ENCODE data around the gene HEATR3. TPM values are rescaled to one million over a fixed set of nuclear protein-coding genes. Genes with fewer than 3 reads are reported as not detected.

The HEATR3 gene
- total and polyA plus RNA-seq, 2 of the 13 experiments (the other 11 are each of a cell fraction or from before 2014, with no cell fraction given): 22.4 to 52.4 TPM

GRCh38 chr16:50024684-50025536, 40.9 kb upstream of the HEATR3 start, which contains the start of gene CNEP1R1:
Gene CNEP1R1 (plus strand): TSS chr16:50025225. CDS start chr16:50025316, 91 bp downstream.
- DNase-seq (ENCODE audit: low spot score) (peak; percentile 97), FAIRE-seq (peak; percentile 87), ATAC-seq (peak; percentile 97)
- POLR2A ChIA-PET: interaction anchor here (0.6 to 2.6 kb wide), 13 partner anchors 8 to 189 kb away, joined by 3 to 24 read pairs (median 5); partner anchors contain the start of gene HEATR3
- peak within 1 kb of the TSS; percentile 80 for H3K9ac ChIP-seq (ENCODE audit: insufficient read depth, low read depth, low read length)
- peak within 1 kb of the TSS; percentile 77 for H3K4me2 ChIP-seq (ENCODE audit: low read depth, low read length)
- H3K36me3 ChIP-seq (replicated peaks in 1 of 2; ENCODE audit: control insufficient read depth in 1 of 2, insufficient read depth in 2 of 2, low read length in 2 of 2): peaks cover 0 to 10% of the 10 kb centered on the region in 2 experiments; a peak in 3 of 5 replicates
- in situ Hi-C loops (cut with HindIII; ENCODE audit: extremely low pct_ligation_motif_present, low pct_unique_long_range_greater_than_20kb): loop anchor here (5.0 to 25.0 kb wide), 2 partner anchors 182 to 337 kb away; partner anchors contain the start of gene BRD7
- H3K27me3 ChIP-seq (ENCODE audit: control insufficient read depth in 1 of 2, insufficient read depth in 2 of 2, low read length in 2 of 2): no peaks in the 10 kb centered on the region; a peak in 2 of 5 replicates
- BruUV-seq (replicated peaks): no TSS peak
- H3K27ac ChIP-seq (ENCODE audit: extremely low read length, insufficient read depth, low read length): peak within 1 kb of the TSS; percentile 56
- H2AFZ ChIP-seq (ENCODE audit: low read length): peak within 1 kb of the TSS; percentile 44
- intact Hi-C loops (cut with micrococcal nuclease; ENCODE audit: unreplicated experiment): loop anchor here (1.0 to 10.0 kb wide), 5 partner anchors 10 to 330 kb away; no protein-coding TSS in a partner anchor
- peaks cover 25% of the 10 kb centered on the region for H3K79me2 ChIP-seq (ENCODE audit: insufficient read depth, low read length)
- no peaks in the 10 kb centered on the region for H4K20me1 ChIP-seq (ENCODE audit: insufficient read depth, low read length)
- no peaks in the 10 kb centered on the region for H3K9me3 ChIP-seq (ENCODE audit: low read length)
- H3K4me3 ChIP-seq (replicated peaks in 1 of 3; ENCODE audit: insufficient read depth in 1 of 3, low read depth in 2 of 3, low read length in 3 of 3): peak within 1 kb of the TSS; percentile 71 to 96 (median 85)
- CTCF ChIA-PET (ENCODE audit: low intra/inter-chr PET ratio, low total read pairs): interaction anchor here (1.5 to 2.3 kb wide), 3 partner anchors 42 to 189 kb away, joined by 7 to 11 read pairs (median 8); partner anchors contain the start of gene HEATR3
- peaks cover 44% of the 10 kb centered on the region for H3K4me1 ChIP-seq (ENCODE audit: insufficient read depth, low read length)
- WGBS (ENCODE audit: low lambda C conversion rate): 4% methylated on average over 41 of the region's 65 CpGs
- TF ChIP-seq ESRRA (CRISPR knock-in tag; IDR thresholded peaks at IDR 0.05; ENCODE audit: low read depth) (peak; percentile 91), ZNF598 (CRISPR knock-in tag; IDR thresholded peaks at IDR 0.05; ENCODE audit: borderline replicate concordance) (no peak; the same call in 1 of the 2 replicates), DNMT1 (CRISPR knock-in tag; IDR thresholded peaks at IDR 0.05) (peak; percentile 87; the same call in 1 of the 2 replicates), MEIS1 (CRISPR knock-in tag; IDR thresholded peaks at IDR 0.05; ENCODE audit: borderline replicate concordance) (no peak), ELF3 (CRISPR knock-in tag; IDR thresholded peaks at IDR 0.05) (peak; percentile 76), NR2F6 (IDR thresholded peaks at IDR 0.05) (peak; percentile 34), NR2F6 (CRISPR knock-in tag; IDR thresholded peaks at IDR 0.05) (peak; percentile 71), MIER2 (CRISPR knock-in tag; IDR thresholded peaks at IDR 0.05) (no peak; the same call in 1 of the 2 replicates), ATF6 (CRISPR knock-in tag; conservative IDR thresholded peaks at IDR 0.05) (no peak; the same call in 1 of the 2 replicates), IRF2 (CRISPR knock-in tag; IDR thresholded peaks at IDR 0.05) (peak; percentile 94), NFATC3 (CRISPR knock-in tag; IDR thresholded peaks at IDR 0.05) (no peak), SRSF4 (IDR thresholded peaks at IDR 0.05; ENCODE audit: low read depth, low read length, poor library complexity, severe bottlenecking) (no peak), PAWR (CRISPR knock-in tag; IDR thresholded peaks at IDR 0.05; ENCODE audit: borderline replicate concordance) (no peak), ZNF143 (CRISPR knock-in tag; IDR thresholded peaks at IDR 0.05) (peak; percentile 62; the same call in 1 of the 2 replicates)
- TF ChIP-seq, protein P1, sequence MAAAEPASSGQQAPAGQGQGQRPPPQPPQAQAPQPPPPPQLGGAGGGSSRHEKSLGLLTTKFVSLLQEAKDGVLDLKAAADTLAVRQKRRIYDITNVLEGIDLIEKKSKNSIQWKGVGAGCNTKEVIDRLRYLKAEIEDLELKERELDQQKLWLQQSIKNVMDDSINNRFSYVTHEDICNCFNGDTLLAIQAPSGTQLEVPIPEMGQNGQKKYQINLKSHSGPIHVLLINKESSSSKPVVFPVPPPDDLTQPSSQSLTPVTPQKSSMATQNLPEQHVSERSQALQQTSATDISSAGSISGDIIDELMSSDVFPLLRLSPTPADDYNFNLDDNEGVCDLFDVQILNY (CRISPR knock-in tag; conservative IDR thresholded peaks at IDR 0.05): no peak; the same call in 1 of the 2 replicates
- TF ChIP-seq, protein P2, sequence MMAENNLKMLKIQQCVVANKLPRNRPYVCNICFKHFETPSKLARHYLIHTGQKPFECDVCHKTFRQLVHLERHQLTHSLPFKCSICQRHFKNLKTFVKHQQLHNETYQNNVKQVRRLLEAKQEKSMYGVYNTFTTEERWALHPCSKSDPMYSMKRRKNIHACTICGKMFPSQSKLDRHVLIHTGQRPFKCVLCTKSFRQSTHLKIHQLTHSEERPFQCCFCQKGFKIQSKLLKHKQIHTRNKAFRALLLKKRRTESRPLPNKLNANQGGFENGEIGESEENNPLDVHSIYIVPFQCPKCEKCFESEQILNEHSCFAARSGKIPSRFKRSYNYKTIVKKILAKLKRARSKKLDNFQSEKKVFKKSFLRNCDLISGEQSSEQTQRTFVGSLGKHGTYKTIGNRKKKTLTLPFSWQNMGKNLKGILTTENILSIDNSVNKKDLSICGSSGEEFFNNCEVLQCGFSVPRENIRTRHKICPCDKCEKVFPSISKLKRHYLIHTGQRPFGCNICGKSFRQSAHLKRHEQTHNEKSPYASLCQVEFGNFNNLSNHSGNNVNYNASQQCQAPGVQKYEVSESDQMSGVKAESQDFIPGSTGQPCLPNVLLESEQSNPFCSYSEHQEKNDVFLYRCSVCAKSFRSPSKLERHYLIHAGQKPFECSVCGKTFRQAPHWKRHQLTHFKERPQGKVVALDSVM (CRISPR knock-in tag; IDR thresholded peaks at IDR 0.05): peak; percentile 65
- TF ChIP-seq, protein P3, sequence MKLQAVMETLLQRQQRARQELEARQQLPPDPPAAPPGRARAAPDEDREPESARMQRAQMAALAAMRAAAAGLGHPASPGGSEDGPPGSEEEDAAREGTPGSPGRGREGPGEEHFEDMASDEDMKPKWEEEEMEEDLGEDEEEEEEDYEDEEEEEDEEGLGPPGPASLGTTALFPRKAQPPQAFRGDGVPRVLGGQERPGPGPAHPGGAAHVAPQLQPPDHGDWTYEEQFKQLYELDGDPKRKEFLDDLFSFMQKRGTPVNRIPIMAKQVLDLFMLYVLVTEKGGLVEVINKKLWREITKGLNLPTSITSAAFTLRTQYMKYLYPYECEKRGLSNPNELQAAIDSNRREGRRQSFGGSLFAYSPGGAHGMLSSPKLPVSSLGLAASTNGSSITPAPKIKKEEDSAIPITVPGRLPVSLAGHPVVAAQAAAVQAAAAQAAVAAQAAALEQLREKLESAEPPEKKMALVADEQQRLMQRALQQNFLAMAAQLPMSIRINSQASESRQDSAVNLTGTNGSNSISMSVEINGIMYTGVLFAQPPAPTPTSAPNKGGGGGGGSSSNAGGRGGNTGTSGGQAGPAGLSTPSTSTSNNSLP (IDR thresholded peaks at IDR 0.05; ENCODE audit: low read depth, low read length): peak; percentile 87

Data from HepG2 (cell line).